ENCODE results near the gene PINLYP.
"Not testable (repeated sequence)": the region's sequence is repeated elsewhere in the genome, so short reads cannot be mapped to it uniquely, and the experiment has no call there.

Gene PINLYP

DNA sequence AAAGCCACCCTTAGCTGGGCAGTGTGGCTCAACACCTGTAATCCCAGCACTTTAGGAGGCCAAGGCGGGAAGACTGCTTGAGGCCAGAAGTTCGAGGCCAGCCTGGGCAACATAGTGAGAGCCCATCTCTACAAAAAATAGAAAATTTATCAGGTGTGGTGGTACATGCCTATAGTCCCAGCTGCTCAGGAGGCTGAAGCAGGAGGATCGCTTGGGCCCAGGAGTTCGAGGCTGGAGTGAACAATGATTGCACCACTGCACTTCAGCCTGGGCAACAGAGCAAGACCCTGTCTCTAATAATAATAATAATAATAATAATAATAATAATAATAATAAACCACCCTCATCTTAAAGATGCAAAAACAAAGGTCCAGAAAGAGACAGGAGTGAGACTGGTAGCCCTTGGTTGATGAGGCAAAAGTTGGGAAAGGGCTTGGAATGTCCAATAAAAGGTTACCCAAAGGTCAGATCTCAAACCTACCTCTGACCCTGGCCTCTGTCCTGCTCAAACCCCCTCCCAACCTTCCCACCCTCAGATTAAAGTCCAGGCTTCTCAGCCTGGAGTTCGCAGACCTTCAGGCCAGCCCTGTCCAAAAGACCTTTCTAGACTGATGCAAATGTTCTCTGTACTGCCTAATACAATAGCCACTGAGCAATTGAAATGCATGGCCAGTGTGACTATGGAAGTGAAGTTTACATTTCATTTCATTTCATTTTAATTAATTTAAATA, 33.5 kb upstream of the PINLYP start:
- H3K36me3 Mint-ChIP-seq (ENCODE audit: low read depth), result peaks cover 46% of the 10 kb centered on the region
- H3K27me3 Mint-ChIP-seq, result no peaks in the 10 kb centered on the region
- peaks cover 5% of the 10 kb centered on the region for H3K9me3 Mint-ChIP-seq
- no peak overlapping the region for H3K4me3 Mint-ChIP-seq
- no peak overlapping the region for H3K27ac Mint-ChIP-seq
- no peaks in the 10 kb centered on the region for H3K4me1 Mint-ChIP-seq (ENCODE audit: low read depth)

DNA sequence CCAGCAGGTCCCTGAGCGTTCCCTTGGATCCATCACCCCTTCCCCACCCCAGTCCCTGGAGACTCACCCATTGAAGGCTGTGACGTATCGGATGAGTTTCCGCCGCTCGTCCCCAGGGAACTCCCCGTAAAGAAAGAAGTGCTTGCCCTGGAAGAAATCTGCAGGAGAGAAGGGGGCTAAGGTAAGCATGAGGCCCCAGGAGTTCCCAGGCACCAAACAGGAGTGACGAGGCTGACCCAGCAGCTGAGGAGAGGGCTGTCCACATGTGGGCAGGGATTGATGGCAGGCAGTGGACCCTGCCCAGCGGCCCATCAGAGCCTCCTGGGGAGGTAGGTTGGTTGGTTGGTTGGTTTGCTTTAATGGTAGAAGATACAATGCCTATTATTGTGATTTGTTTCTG, 31.5 kb upstream of the PINLYP start:
- Mint-ChIP-seq H3K27ac (no peak overlapping the region), H3K27me3 (no peaks in the 10 kb centered on the region), H3K4me1 (ENCODE audit: low read depth) (no peaks in the 10 kb centered on the region), H3K36me3 (ENCODE audit: low read depth) (peaks cover 35% of the 10 kb centered on the region), H3K9me3 (peaks cover 4% of the 10 kb centered on the region), H3K4me3 (no peak overlapping the region)

DNA sequence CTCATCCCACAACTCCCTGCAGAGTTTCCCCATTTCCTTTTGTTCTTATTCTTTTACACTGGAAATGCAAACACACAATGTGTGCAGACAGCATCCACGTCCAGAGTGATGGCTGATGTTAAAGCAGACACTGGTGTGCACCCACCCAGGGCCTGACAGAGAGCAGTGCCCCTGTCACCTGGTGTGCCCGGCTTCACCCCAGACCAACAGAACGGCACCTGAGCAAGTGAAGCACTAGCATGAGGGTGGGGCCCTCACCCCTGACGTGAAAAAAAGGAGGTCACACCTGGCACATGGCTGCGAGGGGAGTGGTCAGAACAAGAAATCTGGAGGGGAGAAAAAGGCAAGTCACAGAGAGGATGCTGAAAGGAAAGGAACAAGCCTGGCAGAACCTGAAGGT, 30.3 kb upstream of the PINLYP start:
- H3K27me3 Mint-ChIP-seq, result no peaks in the 10 kb centered on the region
- H3K36me3 Mint-ChIP-seq (ENCODE audit: low read depth), result peaks cover 29% of the 10 kb centered on the region
- H3K4me1 Mint-ChIP-seq (ENCODE audit: low read depth), result no peaks in the 10 kb centered on the region
- no peak overlapping the region for H3K4me3 Mint-ChIP-seq
- no peaks in the 10 kb centered on the region for H3K9me3 Mint-ChIP-seq
- no peak overlapping the region for H3K27ac Mint-ChIP-seq

DNA sequence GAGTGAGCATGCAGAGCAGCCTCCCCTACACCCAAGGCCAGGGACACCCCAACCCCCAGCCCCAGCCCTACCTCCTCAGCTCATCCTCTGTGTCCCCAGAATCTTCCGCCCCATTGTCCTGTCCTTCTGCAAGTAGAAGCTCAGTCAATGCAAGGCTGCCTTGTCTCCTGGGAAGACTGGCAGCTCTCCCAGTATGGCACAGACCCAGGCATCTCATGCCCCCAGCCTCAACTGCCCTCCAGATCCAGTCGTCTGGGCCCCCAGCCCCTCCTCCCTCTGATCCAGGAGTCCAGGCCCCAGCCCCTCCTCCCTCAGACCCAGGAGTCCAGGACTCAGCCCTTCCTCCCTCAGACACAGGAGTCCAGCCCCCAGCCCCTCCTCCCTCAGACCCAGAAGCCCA, 29.6 kb upstream of the PINLYP start:
- H3K9me3 Mint-ChIP-seq, result no peaks in the 10 kb centered on the region
- H3K27me3 Mint-ChIP-seq, result no peaks in the 10 kb centered on the region
- H3K36me3 Mint-ChIP-seq (ENCODE audit: low read depth), result peaks cover 31% of the 10 kb centered on the region
- H3K4me3 Mint-ChIP-seq, result no peak overlapping the region
- no peak overlapping the region for H3K27ac Mint-ChIP-seq
- H3K4me1 Mint-ChIP-seq (ENCODE audit: low read depth), result no peaks in the 10 kb centered on the region

DNA sequence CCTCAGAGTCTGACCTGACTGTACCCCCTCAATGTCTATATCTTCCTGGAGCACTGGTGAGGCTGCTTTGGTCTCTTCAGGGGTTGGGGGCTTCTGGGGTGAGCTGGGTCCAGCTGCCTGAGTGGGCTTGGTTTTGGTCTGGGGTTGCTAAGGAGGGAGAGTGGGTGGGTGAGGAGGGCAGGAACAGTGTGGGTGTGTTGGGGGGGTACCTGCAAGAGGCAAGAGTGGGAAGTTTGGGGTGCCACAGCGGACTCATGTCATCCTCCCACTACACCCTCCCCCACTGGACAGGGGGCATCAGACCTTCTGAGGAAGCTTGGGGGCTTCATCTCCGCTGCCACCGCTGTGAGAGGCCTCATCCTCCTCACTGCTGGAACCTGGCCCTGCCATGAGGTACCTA, 29.0 kb upstream of the PINLYP start:
- peaks cover 28% of the 10 kb centered on the region for H3K36me3 Mint-ChIP-seq (ENCODE audit: low read depth)
- H3K4me1 Mint-ChIP-seq (ENCODE audit: low read depth), result no peaks in the 10 kb centered on the region
- H3K4me3 Mint-ChIP-seq, result no peak overlapping the region
- H3K27ac Mint-ChIP-seq, result no peak overlapping the region
- no peaks in the 10 kb centered on the region for H3K27me3 Mint-ChIP-seq
- H3K9me3 Mint-ChIP-seq, result no peaks in the 10 kb centered on the region

DNA sequence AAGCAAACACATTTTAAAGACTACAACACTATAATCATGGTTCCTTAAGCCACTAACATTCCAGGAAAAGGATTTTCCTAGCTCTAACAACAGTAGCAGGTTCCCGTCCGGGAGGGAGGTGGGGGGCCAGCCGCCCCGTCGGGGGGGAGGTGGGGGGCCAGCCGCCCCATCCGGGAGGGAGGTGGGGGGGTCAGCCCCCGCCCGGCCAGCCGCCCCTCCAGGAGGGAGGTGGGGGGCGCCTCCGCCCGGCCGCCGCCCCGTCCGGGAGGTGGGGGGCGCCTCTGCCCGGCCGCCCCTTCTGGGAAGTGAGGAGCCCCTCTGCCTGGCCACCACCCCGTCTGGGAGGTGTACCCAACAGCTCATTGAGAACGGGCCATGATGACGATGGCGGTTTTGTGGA, 27.7 kb upstream of the PINLYP start:
- H3K27ac Mint-ChIP-seq, result not testable (repeated sequence)

DNA sequence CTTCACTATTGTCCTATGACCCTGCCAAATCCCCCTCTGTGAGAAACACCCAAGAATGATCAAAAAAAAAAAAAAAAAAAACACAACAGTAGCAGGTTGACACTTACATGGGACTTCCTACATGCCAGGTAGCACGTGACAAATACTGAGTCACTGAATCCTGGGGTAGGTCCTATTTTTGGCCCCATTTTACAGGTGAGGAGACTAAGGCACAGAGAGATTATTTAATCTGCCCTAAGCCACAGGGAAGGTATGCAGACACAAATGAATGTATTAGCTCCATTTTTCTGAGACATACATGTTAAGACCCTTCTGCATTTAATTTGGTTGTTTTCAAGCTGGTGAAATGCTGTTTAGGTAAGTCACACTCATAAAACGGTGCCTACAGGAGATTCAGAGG, 26.9 kb upstream of the PINLYP start:
- no peaks in the 10 kb centered on the region for H3K9me3 Mint-ChIP-seq
- H3K4me3 Mint-ChIP-seq, result no peak overlapping the region
- no peaks in the 10 kb centered on the region for H3K27me3 Mint-ChIP-seq
- H3K36me3 Mint-ChIP-seq (ENCODE audit: low read depth), result peaks cover 27% of the 10 kb centered on the region
- H3K4me1 Mint-ChIP-seq (ENCODE audit: low read depth), result no peaks in the 10 kb centered on the region
- no peak overlapping the region for H3K27ac Mint-ChIP-seq

More for the DNA sequence above, 27.7 kb upstream of the PINLYP start:
- H3K4me1 Mint-ChIP-seq (ENCODE audit: low read depth); H3K27me3 Mint-ChIP-seq; H3K4me3 Mint-ChIP-seq; H3K9me3 Mint-ChIP-seq: not testable (repeated sequence)
- H3K36me3 Mint-ChIP-seq (ENCODE audit: low read depth), result peaks cover 29% of the 10 kb centered on the region

DNA sequence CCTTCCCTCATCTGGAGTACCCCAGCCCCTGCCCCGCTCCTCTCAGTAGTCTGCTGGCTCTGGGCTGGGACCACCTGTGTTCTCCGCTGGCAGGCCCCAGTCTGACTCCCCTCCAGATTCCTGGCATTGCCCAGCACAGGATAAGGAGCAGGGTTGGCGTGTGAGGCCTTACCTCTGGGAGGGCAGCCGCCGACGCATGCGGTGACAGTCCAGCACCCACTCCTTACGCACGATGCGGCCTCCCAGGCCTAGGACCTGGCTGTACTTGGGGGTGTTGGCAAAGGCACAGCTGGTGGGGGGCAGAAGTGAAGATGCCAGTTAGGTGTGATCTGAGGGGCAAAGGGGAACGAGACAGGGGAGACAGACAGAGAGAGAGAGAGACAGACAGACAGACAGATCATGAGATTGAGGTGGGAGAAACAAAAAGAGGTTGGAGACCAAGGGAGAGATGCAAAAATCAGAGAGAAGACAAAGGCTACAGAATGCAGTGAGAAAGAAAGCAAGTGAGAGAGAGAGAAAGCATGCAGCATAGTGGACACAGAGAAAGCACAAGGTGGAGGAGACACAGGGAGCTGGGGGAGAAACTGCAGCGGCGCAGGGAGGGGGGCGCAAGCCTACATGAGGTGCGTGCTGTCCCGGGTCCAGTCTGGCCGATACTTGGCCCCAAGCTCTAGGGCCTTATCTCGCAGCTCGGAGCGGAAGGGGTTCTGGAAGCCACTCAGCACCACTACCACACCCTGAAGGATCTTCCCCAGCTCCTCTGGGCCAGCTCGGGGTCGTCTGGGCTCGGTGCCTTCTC, 24.0 kb upstream of the PINLYP start:
- H3K4me1 Mint-ChIP-seq (ENCODE audit: low read depth), result peaks cover 9% of the 10 kb centered on the region
- peaks cover 42% of the 10 kb centered on the region for H3K36me3 Mint-ChIP-seq (ENCODE audit: low read depth)
- H3K27me3 Mint-ChIP-seq, result no peaks in the 10 kb centered on the region
- no peaks in the 10 kb centered on the region for H3K9me3 Mint-ChIP-seq
- H3K4me3 Mint-ChIP-seq, result no peak overlapping the region
- H3K27ac Mint-ChIP-seq, result no peak overlapping the region

DNA sequence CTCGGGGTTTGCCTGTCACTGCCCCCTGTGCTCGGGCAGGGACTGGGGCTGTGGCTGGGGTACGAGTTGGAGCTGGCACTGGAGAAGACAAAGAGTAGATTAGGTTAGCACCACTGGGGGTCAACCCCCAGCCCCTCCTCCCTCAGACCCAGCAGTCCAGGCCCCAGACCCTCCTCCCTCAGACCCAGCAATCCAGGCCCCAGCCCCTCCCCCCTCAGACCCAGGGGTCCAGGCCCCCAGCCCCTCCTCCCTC, 23.5 kb upstream of the PINLYP start:
- H3K9me3 Mint-ChIP-seq, result no peaks in the 10 kb centered on the region
- no peak overlapping the region for H3K27ac Mint-ChIP-seq
- H3K36me3 Mint-ChIP-seq (ENCODE audit: low read depth), result peaks cover 42% of the 10 kb centered on the region
- H3K27me3 Mint-ChIP-seq, result no peaks in the 10 kb centered on the region
- H3K4me3 Mint-ChIP-seq, result no peak overlapping the region
- H3K4me1 Mint-ChIP-seq (ENCODE audit: low read depth), result peaks cover 9% of the 10 kb centered on the region

DNA sequence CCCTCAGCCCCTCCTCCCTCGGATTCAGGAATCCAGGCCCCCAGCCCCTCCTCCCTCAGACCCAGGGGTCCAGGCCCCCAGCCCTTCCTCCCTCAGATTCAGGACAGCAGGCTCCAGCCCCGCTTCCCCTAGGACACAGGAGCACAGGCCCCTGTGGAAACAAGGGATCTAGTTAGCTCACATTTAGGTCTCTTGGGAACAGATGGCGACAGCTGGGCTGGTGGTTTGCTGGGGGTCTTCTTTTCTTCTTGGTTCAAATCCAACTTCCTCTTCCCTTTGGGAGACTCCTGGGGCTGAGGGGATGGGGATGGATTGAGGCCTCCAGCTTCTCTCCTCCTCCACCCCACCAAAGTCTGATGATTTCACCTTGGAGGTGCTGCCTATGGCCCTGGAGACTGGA, 23.0 kb upstream of the PINLYP start:
- no peak overlapping the region for H3K4me3 Mint-ChIP-seq
- H3K27ac Mint-ChIP-seq, result no peak overlapping the region
- H3K36me3 Mint-ChIP-seq (ENCODE audit: low read depth), result peaks cover 42% of the 10 kb centered on the region
- no peaks in the 10 kb centered on the region for H3K27me3 Mint-ChIP-seq
- H3K4me1 Mint-ChIP-seq (ENCODE audit: low read depth), result peaks cover 9% of the 10 kb centered on the region
- no peaks in the 10 kb centered on the region for H3K9me3 Mint-ChIP-seq

DNA sequence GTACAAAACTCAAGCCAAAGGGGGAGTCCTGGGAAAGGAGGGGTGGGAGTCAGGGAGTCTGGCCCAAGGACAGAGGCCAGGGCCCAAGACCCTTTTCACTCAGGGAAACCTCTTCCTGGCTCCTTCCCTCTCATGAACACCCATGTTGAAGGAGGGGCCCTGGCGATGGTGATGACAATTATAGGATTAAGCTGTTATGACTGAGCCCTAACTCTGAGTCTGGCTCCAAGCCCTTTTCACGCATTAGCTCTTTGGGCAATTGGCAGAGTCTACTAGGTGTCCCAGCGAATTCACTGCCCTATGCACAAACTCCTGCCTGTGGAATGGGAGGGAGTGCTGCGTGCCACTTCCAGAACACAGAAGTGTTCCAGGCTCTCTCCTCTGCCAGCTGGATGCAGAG, 21.9 kb upstream of the PINLYP start:
- Mint-ChIP-seq H3K36me3 (ENCODE audit: low read depth) (peaks cover 43% of the 10 kb centered on the region), H3K4me3 (no peak overlapping the region), H3K4me1 (ENCODE audit: low read depth) (peaks cover 9% of the 10 kb centered on the region), H3K27me3 (no peaks in the 10 kb centered on the region), H3K9me3 (no peaks in the 10 kb centered on the region), H3K27ac (no peak overlapping the region)

DNA sequence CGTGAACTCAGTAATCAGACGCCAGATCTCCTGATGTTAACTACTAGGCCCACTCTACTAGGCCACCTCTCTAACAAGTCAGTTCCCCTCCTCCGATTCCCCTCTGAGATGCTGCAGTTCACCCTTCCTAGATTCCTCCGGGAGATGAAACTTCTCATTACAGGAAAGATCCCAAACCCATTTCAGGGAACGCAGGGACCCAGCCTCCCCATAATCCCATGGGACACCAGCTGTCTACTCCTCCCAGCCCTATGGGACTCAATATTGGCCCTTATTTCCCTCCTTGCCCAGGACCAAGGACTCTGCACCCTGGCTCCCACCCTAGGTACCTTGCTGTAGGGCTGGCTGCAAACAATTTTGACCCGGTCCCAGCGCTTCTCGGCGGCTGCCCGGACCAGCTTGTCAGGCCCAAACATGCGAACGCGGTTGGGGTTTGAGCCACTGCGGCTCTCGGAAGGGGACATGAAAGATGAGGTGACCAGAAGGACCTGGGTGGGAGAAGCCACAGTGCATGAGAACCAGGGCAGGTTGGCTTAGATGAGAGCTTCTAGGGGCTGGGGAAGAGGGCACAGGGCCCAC, 21.2 kb upstream of the PINLYP start:
- Mint-ChIP-seq H3K27me3 (no peaks in the 10 kb centered on the region), H3K4me3 (no peak overlapping the region), H3K27ac (no peak overlapping the region), H3K36me3 (ENCODE audit: low read depth) (peaks cover 42% of the 10 kb centered on the region), H3K9me3 (no peaks in the 10 kb centered on the region), H3K4me1 (ENCODE audit: low read depth) (peaks cover 9% of the 10 kb centered on the region)

DNA sequence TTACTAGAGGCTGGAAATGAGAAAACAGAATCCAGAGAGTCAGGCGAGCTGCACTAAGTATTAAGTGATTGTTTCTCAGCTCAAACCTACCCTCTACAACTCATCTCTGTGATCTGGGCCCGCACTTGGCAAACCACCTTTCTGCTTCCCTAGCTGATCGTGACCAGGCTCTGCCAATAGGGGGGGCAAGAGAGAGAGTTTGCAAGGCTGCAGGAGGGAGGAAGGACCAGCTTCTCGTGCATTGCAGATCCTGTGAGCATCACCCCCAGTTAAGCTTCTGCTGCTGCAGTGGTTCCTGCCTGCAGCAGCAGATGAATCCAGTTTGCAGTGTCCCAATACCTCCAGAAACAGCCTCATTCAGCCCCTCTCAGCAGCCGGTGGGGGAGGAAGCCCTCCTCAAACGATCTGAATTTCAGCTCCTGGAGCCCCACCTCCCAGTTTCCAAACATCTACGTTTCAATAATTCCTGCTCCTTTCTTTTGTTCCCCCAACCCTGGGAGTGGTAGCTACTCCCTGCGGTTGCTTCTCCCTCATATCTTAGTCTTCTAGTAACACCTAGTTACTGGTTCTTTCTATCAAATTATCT, 20.3 kb upstream of the PINLYP start:
- H3K9me3 Mint-ChIP-seq, result no peaks in the 10 kb centered on the region
- no peak overlapping the region for H3K4me3 Mint-ChIP-seq
- H3K4me1 Mint-ChIP-seq (ENCODE audit: low read depth), result peaks cover 11% of the 10 kb centered on the region
- H3K36me3 Mint-ChIP-seq (ENCODE audit: low read depth), result peaks cover 42% of the 10 kb centered on the region
- H3K27ac Mint-ChIP-seq, result no peak overlapping the region
- no peaks in the 10 kb centered on the region for H3K27me3 Mint-ChIP-seq

DNA sequence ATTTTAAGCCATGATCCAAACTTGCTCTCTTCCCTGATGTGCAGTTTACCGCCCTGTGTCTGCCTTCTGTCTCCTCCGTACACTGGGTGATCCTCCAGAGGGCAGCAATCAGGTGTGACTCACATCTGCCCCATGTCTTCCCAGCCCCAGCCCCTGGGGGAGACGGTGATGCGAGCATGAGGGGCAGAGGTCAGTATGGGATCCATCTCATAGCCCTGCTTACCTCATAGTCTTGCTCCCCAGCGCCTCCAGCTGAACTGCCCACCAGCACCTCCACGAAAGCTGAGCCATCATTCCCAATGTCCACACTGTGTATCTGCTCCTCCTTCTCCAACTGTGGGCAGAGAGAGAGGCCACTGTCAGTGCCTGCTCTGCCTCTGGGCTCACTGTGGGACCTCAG, 14.9 kb upstream of the PINLYP start:
- H3K4me3 Mint-ChIP-seq, result no peak overlapping the region
- H3K4me1 Mint-ChIP-seq (ENCODE audit: low read depth), result peaks cover 53% of the 10 kb centered on the region
- H3K27me3 Mint-ChIP-seq, result no peaks in the 10 kb centered on the region

DNA sequence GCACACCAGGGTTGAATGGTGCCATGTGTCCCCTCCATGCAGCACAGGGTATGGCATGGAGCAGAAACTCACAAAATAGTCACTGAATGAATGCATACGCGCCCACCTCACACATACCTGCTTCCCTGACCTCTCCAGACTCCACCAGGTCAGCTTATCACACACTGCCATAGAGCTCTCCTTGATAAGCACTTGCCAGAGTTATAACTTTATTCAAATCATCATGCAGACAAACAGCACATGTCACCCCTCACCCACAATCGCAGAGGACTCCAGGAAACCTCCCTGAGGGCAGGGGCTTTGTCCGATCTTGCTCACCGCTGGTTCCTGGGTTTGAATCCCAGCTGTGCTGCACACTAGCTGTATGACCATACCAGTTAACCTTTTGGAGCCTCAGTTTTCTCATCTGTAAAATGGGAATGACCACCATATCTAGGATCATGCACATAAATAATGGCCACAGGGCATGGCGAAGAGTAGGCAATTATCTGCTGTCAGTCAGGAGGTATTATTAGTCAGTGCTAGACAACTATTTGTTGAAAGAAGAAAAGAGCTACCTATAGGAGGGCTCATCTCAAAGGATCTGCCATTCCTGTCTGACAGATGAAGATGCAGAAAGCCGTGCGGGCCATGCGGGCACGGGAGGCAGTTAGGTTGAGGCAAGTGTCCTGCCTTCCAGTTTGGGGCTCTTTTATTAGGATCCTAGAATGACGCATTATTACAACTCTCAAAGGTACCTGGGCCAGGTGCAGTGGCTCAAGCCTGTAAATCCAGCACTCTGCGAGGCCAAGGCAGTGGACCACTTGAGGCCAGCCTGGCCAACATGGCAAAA, 14.2 kb upstream of the PINLYP start:
- Mint-ChIP-seq H3K4me1 (ENCODE audit: low read depth) (peaks cover 54% of the 10 kb centered on the region), H3K27ac (peak overlapping the region; percentile 88), H3K27me3 (no peaks in the 10 kb centered on the region), H3K4me3 (no peak overlapping the region), H3K9me3 (no peaks in the 10 kb centered on the region), H3K36me3 (ENCODE audit: low read depth) (peaks cover 40% of the 10 kb centered on the region)

More for the DNA sequence above, 14.9 kb upstream of the PINLYP start:
- Mint-ChIP-seq H3K9me3 (no peaks in the 10 kb centered on the region), H3K27ac (peak overlapping the region; percentile 80), H3K36me3 (ENCODE audit: low read depth) (peaks cover 40% of the 10 kb centered on the region)

Data from stimulated activated naive CD8-positive, alpha-beta T cell treated with anti-CD3 and anti-CD28 coated beads, Interleukin-15, Interleukin-2, amounts not matched to agents 100 ng/mL and 50 ng/mL, for 24 hours (primary cell).